GM12891 (cell line): ENCODE data around the gene ACTL8.
"Not testable (repeated sequence)": the region's sequence is repeated elsewhere in the genome, so short reads cannot be mapped to it uniquely, and the experiment has no call there.

ENCODE experiments used
- DNase-seq: peaks from one replicate; pipeline ENCODE4 v3.0.0; 2011; ENCODE audit warnings: low spot score; ENCODE audit not compliant: insufficient read length
- FAIRE-seq: peaks from 2 replicates; lab custom pipeline; 2011; peaks lifted over from hg19 to GRCh38; lab: Jason Lieb, UNC
- PAX5 ChIP-seq: IDR thresholded peaks from 2 replicates; pipeline ENCODE4 v1.6.1; 2011; ENCODE audit warnings: low read length, moderate library complexity, mild to moderate bottlenecking; ENCODE audit not compliant: insufficient read depth, severe bottlenecking
- POLR2A ChIP-seq: IDR thresholded peaks from 2 replicates; pipeline ENCODE4 v1.6.1; 2011; ENCODE audit warnings: low read depth, low read length, control low read depth
- POLR2AphosphoS5 ChIP-seq: IDR thresholded peaks from 2 replicates; pipeline ENCODE4 v1.6.1; 2011; ENCODE audit warnings: low read depth, low read length, control low read depth
- POU2F2 ChIP-seq: IDR thresholded peaks from 2 replicates; pipeline ENCODE4 v1.6.1; 2011; ENCODE audit warnings: low read depth, mild to moderate bottlenecking, control low read depth, low read length, moderate library complexity
- SPI1 ChIP-seq: IDR thresholded peaks from 2 replicates; pipeline ENCODE4 v1.6.1; 2011; ENCODE audit warnings: low read depth, low read length, control low read depth
- TAF1 ChIP-seq: IDR thresholded peaks from 2 replicates; pipeline ENCODE4 v1.6.1; 2011; ENCODE audit warnings: low read depth, low read length, control low read depth

ACTL8 gene

DNA sequence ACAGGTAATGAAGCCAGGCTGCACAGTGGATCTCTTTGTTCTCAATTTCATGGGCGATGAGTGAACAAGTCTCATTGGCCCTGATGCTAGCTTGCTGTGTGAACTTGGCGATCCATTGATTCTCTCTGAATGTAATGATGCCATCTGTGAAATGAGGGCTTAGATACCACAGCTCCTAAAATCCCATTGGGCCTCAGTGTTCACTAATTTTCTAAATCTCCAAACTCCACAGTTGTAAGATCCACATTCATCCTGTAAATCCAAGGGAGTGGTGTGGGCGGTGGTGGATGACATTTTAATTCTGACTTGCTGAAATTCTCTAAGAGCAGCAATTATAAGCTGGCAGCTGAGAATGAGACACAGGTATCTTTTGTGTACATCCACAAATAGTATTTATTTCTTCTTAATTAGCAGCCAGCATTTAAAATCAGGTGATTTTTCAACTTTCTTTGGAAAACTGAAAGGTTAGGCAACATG is 9.6 kb upstream of the ACTL8 start:
- no peak for FAIRE-seq
- no peak for DNase-seq

DNA sequence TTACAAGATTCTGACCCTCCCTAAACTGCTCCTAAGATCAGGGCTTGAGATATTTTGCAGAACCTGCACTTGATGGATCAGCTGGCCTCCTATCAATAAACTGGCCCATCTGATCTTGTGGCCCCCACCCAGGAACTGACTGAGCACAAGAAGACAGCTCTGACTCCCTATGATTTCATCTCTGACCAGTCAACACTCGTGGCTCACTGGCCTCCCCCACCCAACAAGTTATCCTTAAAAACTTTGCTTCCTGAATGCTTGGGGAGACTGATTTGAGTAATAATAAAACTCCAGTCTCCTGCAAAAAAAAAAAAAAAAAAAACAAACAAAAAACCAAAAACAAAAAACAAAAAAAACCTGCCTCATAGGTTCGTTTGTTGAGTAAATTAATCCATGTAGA is 8.9 kb upstream of the ACTL8 start:
- not testable (repeated sequence) for DNase-seq, FAIRE-seq

More for the DNA sequence above, 9.6 kb upstream of the ACTL8 start:
- TF ChIP-seq SPI1 (no peak), POLR2A (no peak), PAX5 (no peak), TAF1 (no peak), POLR2AphosphoS5 (no peak), POU2F2 (no peak)

DNA sequence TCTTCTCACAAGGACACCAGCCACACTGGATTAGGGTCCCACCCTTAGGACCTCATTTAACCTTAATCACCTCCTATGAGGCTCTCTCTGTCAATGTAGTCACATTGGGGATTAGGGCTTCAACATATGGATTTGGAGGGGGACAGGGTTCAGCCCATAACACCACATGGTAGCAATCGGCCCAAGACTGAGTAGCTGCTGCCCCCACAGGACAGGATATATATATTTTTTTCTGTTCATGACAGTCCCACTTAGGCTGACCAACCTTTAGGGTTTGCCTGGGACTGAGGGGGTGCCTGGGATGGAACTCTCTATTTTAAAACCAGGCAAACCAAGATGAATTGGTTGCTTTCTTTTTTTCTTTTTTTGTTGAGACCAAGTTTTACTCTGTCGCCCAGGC is 8.2 kb upstream of the ACTL8 start:
- TF ChIP-seq POLR2AphosphoS5 (no peak), SPI1 (no peak), PAX5 (no peak), TAF1 (no peak), POU2F2 (no peak), POLR2A (no peak)
- DNase-seq, result no peak
- FAIRE-seq, result no peak

DNA sequence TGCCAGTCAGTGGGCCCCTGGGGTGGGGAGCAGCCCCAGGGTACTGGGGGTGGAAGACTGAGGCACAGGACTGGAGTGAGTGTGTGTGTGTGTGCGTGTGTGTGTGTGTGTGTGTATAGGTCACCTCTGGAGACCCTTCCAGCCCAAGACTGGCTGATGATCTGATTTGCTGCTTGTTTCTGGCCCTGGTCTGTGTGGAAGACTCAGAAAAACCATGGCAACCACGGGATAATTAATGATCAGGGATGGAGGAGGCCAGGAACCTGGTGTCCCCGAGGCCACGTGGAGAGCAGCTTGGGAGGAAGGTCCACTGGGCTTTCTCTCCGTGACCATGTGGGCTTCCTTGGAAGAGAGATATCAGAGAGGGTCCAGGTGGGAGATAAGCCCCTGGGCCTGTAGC is 4.8 kb upstream of the ACTL8 start:
- no peak for FAIRE-seq
- DNase-seq, result no peak
- no peak for TF ChIP-seq POLR2A
- no peak for TF ChIP-seq POU2F2
- TF ChIP-seq TAF1, result no peak
- no peak for TF ChIP-seq SPI1
- no peak for TF ChIP-seq PAX5
- no peak for TF ChIP-seq POLR2AphosphoS5

DNA sequence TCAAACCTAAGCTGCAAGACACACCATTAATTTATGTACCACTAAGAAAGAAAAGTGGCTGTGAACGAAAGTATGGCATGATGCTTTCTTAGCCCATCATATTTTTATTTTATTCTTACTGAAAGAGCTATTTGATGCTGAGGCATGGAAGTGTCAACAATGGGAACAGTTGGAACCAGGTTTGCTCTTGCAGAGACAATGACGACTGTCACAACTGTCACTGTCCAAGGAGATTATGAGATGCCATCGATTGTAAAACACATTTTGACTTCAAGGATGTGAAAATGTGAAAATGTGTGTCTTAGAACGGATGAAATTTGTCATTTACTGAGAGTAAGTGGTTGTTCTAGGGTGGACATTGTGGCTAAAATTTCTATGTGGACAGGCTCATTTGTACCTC is 2.8 kb upstream of the ACTL8 start:
- no peak for DNase-seq
- FAIRE-seq, result no peak
- TF ChIP-seq POLR2AphosphoS5 (no peak), SPI1 (no peak), POU2F2 (no peak), POLR2A (no peak), TAF1 (no peak), PAX5 (no peak)

DNA sequence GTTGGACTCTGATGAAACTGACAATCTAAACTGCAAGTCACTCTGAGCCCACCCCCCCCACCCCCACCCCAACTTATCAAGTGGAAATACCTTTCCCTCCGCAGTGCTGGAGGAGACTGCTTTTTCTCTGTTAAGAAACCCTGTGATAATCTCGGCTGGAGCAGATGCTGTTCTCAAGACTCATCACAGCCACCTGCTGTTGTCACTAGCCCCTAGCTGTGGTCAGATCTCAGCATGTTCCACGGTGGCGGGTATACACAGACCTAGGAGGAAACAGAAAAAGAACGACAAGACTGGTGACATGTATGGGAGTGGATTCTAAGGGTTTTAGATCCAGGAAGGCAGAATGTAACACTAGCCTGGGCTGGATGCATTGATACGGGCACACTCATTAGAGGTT is 2.3 kb downstream of the ACTL8 start:
- TF ChIP-seq PAX5 (no peak), SPI1 (no peak), POLR2A (no peak), POLR2AphosphoS5 (no peak), POU2F2 (no peak), TAF1 (no peak)
- FAIRE-seq, result no peak
- no peak for DNase-seq

DNA sequence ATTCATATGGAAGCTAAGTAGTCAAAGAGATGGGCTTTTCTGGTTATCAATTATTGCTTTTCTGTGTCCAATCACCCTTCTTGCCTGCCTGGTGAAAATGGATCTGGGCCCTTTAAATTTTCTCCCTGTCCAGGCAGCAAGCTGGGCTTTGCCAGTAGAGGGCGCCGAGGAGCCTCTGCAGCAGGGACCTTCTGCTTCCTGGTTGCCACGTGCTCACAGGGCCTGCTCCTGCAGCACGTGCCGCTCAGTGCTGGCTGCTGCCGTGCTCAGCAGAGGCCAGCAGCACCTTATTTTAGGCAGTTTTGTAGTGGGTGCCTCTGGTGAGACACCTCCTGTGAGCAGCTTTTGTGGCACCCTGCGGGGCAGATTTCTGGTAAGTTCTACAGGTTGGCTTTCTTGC is 4.0 kb downstream of the ACTL8 start:
- DNase-seq (no peak), FAIRE-seq (no peak)
- no peak for TF ChIP-seq POLR2AphosphoS5
- no peak for TF ChIP-seq POU2F2
- no peak for TF ChIP-seq PAX5
- no peak for TF ChIP-seq TAF1
- no peak for TF ChIP-seq SPI1
- no peak for TF ChIP-seq POLR2A

DNA sequence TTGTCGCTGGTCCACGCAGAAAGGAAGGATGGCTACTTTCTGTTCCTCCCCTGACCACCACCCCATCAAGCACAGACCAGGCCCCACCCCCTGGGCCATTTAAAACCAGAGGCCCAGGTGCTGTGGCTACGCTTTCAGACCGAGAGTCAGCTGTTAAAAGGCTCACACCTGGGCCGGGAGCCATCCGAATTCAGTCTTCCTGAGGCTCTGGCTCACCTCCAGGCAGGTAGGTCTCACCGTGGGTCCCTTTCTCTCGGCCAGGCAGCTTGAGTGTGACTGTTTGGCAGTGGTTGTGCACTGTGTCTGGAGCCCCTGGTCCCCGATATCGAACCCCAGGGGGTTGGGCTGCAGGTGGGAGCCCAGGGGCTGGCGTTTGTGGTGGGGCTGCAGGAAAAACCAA is 7.2 kb downstream of the ACTL8 start:
- no peak for FAIRE-seq

DNA sequence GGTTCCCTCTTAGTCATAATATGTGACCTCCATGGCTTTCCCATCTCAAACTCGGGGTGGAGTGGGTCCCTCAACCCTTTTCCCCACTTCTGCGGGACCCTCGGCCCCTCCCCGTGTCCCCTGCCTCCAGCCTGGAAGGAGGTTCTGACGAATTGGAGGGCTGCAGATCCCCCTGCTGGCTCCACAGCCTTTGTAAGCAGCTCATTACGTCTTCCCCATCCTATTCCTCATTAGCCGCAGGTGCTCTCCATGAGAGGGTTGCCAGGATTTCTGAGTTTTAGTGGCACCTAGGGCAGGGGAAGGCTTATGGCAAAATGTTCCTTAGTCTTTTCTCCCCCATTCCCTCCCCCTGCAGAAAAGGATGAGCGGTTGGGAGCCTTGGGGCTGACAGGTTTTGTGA is 8.3 kb downstream of the ACTL8 start:
- TF ChIP-seq SPI1, result no peak
- no peak for TF ChIP-seq POU2F2
- no peak for TF ChIP-seq POLR2AphosphoS5
- no peak for TF ChIP-seq PAX5
- TF ChIP-seq POLR2A, result no peak
- TF ChIP-seq TAF1, result no peak
- no peak for FAIRE-seq
- DNase-seq, result no peak

More for the DNA sequence above, 7.2 kb downstream of the ACTL8 start:
- TF ChIP-seq SPI1, result no peak
- no peak for TF ChIP-seq POLR2A
- no peak for TF ChIP-seq PAX5
- no peak for TF ChIP-seq TAF1
- TF ChIP-seq POU2F2, result no peak
- no peak for DNase-seq

DNA sequence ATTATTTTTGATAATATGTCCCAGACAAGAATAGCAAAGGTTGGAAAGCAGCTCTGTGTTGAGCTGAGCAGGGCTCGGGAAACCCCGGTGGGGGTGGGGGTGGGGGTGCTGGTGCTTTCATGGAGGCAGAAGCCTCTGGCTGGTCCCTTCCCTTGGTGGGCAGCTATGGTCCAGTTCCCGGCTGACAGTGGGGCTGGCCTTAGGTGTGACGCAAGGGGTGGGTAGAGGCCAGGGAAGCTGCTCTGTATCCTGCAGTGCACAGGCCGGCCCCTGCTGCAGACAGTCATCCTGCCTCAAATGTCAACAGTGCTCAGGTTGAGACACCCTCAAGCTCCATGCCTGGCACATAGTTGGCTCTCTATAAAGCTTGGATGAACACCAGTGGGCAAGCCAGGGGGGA is 8.9 kb downstream of the ACTL8 start:
- no peak for DNase-seq
- no peak for FAIRE-seq
- TF ChIP-seq POLR2AphosphoS5 (no peak), SPI1 (no peak), POLR2A (no peak), POU2F2 (no peak), TAF1 (no peak), PAX5 (no peak)
